TTC549 (cell line): ENCODE measurements around the gene KATNB1.
"Not testable (repeated sequence)": the region's sequence is repeated elsewhere in the genome, so short reads cannot be mapped to it uniquely, and the experiment has no call there.

Source experiments
- FAIRE-seq: peaks from 2 replicates; lab custom pipeline; 2012; peaks lifted over from hg19 to GRCh38; lab: Jason Lieb, UNC

Gene KATNB1

DNA sequence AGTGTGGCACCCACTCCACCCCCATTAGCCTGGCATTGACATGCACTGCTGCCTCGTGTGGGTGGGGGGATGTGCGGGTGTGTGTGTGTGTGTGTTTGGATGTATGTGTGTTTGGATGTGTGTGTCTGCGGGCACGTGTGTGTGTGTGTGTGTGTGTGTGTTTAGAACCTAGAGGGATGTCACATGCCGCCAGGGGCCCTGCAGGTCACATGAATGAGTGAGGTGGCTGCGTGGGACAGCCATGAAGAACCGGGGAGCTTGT lies 9.0 kb downstream of the KATNB1 start:
- FAIRE-seq = no peak

DNA sequence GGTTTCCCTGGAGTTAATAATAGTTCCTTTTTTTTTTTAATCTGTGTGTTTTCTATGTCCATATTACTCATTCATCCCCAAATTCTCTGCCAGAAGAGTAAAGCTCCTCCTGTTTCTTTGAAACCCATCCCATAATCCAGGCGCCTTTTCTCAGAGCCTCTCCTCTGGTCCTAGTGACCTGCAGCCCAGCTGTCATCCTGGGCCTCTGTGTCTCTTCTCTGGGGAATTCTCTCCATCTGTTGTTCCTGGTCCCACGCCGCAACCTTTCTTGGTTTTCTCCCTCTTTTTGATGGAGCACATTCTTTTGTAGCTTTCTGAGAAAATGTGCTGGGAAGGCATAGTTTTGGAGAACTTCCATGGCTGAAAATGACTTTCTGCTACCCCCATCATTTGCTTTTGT lies 10.2 kb downstream of the KATNB1 start:
- FAIRE-seq = no peak

DNA sequence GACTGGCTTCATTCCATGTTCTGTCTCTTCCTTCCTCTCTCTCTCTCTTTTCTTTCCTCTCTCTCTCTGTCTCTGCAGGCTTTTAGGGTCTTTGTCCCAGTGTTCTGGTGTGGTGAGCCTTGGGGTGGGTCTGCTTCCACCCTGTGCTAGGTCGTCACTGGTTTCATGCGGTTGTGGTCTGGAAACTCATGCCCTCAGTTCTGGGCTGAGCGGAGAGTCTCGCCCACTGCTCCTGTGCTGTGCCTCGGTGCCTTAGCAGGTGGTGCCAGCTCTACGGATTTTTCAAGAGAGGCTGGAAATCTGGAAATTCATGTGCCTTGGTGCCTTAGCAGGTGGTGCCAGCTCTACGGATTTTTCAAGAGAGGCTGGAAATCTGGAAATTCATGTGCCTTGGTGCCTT lies 10.7 kb downstream of the KATNB1 start:
- not testable (repeated sequence) for FAIRE-seq

DNA sequence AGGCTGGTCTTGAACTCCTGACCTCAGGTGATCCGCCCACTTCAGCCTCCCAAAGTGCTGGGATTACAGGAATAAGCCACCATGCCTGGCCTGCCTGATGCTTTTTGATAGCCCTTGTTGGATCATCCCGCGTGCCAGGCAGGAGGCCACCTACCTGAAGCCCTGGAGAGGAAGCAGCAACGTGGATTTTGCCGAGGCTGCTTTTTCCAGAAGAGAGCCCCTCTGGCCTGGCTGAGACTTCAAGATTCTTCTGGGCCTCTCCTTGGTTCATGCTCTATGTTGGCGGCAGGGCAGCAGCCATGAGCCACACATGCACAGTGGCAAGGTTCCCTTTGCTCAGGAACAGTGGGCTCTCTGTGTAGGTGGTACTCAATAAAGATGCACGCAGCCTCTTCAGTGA lies 11.5 kb downstream of the KATNB1 start:
- FAIRE-seq = no peak

DNA sequence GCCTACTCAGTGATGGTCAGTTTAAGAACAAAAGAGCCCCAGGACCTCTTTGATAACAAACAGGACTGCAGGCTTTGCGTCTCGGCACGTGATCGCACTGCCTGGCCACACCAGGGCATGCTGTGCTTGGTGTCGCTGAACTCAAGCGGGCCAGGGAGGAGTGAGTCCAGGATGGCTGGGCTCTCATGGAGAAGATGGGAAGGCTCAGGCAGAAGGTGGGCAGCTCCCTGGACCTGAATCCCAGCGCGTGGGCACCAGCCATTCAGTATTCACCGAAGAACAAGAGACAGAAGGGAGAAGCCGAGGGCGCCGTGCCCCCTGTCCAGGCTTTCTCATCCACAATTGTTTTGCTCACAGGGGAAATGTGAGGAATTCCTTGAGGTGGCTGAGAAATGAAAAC lies 11.9 kb downstream of the KATNB1 start:
- FAIRE-seq = no peak

DNA sequence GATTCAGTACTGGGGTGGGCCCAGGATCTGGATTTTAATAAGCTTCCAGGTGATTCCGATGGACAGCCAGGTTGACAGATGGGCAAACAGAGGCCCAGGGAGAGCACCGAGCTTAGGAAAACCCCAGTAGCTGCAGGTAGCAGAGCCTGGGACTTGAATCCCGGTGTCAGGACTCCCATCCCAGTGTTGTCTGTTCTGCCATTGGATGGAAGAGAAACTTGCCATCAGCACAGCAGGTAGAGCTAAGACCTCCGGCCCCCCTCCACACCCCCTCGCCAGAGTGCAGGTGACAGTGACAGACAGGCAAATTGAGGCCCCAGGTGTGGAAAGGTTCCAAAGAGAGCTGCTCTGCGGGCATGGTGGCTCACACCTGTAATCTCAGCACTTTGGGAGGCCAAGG lies 12.4 kb downstream of the KATNB1 start:
- FAIRE-seq = no peak

DNA sequence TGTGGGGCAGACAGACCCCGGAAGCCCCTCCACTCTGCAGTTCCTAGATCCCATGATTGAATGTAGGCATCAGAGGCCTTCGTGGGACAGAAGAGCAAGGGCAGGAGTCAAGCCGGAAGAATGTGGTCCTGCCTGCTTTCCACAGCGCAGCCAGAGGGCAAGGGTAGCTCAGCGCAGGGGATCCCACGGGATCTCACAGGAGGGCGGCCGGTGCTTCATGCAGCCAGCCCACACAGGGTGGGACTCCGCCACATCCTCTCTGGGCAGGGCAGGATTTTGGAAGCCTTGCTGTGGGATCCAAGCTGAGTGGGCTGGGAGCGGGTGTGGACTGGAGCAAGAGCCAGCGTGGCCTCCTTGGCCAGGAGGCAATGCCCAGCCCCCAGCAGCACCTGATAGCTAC lies 13.0 kb downstream of the KATNB1 start:
- FAIRE-seq = no peak

DNA sequence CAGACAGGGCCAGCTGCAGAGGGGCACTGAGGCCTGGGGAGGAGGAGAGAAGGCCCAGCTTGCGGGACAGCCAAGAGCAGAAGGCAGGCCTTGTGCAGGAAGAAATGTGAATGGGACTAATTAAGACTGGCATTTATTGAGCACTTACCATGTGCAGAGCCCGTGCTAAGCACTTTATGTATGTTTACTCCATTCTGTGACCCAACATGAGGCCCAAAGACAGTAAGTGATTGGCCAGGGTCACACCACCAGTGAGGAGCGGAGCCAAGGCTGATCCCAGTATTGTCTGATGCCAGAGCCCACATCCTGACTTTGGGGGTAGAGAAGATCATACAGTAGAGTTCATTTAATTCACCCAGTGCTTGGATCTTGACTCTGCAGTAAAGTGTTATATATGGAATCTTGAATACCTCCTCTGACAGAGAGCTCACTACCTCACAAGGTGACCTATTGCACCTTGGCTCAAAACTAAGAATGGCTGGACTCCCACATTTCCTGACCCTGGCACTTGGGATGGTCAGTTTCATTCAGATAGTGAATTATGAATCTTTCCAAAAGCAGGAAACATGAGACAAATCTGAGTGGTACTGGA lies 13.6 kb downstream of the KATNB1 start:
- FAIRE-seq = no peak

DNA sequence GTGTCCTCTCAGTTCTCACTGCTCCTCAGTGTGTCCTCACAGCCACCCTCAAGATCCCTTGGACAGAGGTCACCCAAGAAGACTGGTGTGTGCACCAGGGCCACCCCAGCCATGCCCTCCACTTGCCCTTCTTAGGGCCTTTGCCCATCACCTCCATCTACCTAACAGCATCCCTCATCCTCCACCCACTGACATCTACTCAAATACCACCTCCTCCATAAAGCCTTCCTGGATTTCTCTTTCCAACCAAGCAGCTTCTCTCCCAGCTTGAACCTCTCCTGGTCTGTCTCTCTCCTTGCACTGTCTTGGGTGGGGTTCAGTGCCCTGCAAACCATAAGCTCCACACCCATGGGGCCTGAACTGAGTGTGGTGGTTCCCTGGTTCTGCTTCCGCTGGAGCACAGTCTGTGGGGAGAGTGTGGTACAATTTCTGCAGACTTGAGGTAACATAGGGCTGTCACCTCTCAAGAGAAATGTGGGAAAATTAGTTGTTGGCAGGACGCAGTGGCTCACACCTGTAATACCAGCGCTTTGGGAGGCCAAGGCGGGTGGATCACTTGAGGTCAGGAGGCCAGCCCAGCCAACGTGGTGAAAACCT lies 14.4 kb downstream of the KATNB1 start:
- FAIRE-seq = no peak

DNA sequence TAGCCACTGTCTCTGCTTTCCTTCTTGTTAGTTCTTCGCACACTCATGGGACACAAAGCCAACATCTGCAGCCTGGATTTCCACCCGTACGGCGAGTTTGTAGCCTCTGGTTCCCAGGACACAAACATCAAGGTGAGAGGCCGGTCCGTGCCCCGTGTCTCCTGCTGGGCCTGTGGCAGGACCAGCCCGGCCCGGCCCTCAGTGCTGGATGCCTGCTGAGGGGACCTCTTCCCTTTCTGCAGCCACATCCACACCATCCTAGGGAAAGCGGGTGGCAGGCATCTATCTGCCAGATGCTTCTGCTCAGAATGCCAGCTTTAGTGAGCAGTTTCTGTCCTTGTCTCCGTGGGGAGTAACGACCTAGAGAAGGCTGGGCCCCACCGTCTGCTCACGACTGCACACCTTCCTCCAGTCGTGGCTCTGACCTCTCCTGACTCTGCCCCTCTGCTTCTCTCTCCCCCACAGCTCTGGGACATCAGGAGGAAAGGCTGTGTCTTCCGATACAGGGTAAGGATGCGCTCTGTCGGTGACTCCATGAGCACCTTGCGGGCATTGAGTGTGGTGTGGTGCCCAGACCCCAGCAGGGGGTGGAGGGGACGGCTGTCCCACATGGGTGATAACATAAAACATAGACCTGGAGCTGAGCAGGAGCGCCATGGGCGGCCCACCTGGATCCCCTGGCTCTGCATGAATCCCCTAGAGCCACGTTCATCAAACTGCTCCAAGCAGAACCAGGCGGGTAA lies 15.4 kb downstream of the KATNB1 start:
- FAIRE-seq = no peak

DNA sequence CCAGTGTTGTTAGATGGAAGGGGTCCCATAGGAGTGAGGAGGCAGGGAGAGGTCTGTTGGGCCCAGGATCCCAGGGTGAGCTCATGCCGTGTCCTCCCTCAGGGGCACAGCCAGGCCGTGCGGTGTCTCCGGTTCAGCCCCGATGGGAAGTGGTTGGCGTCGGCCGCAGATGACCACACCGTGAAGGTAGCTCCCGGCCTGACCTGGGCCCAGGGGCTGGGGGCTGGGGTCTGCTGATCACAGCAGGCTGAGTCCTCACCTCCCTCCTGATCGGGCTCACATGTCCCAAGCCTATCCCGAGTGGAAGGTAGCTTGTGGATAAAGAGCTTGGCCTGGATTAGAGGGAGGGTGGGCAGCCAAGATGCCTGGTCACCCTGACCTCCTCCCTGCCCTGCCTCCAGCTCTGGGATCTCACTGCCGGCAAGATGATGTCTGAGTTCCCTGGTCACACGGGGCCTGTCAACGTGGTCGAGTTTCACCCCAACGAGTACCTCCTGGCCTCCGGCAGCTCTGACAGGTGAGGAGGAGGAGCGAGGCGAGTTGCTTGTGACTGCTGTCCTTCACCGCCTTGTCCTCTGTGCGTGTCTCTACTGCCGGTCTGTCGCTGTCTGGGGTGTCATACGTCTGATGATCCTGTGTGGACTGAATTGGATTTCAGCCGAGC lies 16.1 kb downstream of the KATNB1 start:
- FAIRE-seq = no peak

DNA sequence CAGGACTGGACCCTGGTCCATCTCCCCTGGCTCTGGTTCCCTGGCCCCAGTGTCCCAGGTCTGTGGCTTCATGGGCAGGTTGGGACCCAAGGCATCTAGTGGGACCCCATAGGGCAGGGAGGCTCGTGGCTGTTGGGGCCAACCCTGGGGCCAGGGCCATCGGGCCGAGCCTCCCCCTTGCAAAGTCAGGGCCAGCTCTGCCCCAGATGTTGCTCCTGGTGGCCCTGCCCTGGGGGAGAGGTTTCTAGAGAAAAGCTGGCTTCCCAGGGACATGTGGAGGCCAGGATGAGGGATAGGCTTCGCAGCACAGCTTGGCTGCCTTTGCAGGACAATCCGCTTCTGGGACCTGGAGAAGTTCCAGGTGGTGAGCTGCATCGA lies 16.6 kb downstream of the KATNB1 start:
- no peak for FAIRE-seq

DNA sequence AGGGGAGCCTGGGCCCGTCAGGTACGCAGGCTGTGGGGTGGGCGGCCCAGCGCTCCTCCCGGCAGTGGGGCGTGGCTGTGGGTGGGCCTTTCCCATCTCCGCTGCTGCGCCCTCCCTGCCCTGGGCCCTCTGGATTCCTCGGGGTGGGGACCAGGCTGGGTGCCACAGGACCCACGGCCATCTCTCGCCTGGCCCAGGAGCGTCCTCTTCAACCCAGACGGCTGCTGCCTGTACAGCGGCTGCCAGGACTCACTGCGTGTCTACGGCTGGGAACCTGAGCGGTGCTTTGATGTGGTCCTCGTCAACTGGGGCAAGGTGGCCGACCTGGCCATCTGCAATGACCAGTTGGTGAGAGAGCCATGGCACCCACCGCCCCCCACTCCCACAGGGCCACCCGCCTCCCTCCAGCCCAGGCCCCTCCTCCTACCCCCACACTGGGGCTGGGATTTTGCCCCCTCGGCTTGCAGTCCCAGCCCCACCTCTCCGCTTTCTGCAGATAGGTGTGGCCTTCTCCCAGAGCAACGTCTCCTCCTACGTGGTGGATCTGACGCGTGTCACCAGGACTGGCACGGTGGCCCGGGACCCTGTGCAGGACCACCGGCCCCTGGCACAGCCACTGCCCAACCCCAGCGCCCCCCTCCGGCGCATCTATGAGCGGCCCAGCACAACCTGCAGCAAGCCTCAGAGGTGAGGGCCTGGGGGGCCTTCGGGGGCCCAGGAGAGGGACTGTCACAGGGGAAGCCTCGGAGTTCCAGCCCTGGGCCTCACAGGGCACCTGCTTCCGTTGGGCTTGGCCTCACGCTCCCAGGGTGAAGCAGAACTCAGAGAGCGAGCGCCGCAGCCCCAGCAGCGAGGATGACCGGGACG lies 17.2 kb downstream of the KATNB1 start:
- FAIRE-seq = no peak

DNA sequence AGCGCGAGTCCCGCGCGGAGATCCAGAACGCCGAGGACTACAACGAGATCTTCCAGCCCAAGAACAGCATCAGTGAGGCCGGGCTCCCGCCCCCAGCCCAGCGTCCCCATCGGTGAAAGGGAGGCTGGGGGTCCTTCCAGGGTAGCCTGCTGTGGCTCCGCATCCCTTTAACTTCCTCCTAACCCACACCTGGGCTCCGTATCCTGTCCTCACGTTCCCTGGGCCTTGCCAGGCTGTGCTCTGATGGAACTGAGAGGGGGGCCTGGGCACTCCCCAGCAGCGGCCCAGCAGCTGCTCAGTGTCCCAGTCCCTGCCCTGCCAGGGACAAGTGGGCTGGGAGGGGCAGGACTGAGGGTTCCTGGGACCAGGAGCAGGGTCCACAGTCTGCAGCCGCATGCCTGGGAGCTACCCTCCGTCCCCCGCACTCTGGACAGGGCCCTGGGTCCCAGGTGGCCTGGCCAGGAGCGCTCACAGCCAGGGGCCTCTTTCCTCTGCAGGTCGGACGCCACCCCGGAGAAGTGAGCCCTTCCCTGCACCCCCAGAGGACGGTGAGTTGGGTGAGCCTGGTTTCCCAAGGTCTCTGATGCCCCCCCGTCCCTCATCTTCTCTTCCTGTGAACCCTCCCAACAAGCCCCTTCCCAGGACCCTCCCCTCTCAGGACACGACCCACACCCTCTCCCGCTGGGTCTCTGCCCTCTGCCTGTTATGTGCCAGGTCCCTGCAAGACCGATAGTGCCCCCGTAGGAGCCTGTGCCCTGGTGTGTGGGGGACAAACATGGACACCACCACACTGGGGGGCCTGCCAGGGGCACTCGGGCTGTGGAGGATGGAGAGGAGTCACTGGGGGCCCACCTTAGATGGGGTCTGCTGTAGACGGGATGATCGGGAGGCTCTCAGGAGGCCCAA lies 18.1 kb downstream of the KATNB1 start:
- no peak for FAIRE-seq

DNA sequence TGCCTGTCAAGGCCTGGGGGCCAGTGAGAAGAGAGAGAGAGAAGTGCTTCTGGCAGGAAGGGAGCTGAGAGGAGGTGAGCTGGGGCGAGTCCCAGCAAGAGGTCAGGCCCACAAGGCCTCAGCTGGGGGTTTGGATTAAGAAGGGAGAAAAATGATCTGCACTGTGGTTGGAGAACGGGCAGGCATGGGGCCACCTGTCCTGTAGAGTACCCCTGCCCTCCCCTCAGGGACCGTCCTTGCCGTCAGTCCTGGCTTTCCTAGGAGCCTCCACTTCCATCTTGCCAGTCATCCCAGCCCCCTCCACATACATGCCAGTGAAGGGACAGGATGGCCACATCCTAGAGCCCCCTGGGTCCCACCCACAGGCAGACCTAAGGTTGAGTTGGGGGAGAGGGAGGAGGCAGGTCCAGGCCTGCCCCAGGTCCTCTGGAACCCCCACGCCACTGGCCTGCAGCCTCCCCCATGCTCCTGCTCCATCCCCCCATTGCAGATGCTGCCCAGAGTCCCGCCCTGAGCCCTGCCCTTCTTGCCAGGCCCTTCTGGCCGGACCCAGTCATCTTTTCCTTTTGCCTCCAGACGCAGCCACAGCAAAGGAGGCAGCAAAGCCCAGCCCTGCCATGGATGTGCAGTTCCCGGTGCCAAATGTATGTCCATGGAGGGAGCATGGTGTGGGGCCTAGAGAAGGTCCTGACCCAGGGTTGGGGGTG lies 18.9 kb downstream of the KATNB1 start:
- no peak for FAIRE-seq

DNA sequence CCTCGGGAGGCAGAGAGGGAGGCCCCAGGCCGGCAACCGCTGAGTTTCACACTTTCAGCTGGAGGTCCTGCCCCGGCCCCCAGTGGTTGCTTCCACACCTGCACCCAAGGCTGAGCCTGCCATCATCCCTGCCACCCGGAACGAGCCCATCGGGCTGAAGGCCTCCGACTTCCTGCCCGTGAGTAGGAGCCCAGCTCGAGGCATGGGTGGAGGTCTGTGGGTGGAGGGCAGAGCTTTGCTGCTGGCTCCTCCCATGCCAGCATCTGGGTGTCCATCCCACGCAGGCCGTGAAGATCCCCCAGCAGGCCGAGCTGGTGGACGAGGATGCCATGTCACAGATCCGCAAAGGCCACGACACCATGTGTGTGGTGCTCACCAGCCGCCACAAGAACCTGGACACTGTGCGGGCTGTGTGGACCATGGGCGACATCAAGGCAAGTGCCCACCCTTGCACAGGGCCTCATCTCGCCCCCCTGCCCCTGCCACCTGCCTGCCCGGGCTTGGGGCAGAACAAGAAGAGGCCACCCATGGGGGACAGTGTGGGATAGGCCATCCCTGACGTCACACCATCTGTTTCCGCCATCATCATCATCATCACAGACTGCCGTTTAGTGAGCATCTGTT lies 19.6 kb downstream of the KATNB1 start:
- FAIRE-seq = no peak

DNA sequence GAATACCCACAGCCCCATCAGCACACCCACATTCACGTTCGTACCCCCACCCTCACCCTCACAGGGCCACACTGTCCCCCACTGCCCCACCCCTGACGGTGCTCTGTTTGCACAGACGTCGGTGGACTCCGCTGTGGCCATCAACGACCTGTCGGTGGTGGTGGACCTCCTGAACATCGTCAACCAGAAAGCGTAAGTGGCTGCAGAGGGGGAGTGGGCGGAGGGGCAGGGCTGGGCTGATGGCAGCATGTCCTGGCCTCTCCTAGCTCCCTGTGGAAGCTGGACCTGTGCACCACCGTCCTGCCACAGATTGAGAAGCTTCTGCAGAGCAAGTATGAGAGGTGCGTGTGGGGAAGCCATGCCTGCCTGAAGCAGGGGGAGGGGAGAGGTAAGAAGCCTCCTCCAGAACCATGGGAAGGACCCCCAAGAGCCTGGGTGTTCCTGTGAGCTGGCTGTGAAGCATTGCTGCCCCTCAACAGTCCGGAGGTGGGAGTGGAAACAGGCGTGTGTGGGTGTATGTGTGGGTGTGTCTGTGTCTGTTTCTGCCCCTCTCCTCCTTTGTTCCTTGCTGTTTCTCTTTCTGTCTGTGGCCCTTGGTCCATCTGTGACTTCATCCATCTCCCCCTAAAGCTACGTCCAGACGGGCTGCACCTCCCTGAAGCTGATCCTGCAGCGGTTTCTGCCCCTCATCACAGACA lies 20.3 kb downstream of the KATNB1 start:
- no peak for FAIRE-seq

DNA sequence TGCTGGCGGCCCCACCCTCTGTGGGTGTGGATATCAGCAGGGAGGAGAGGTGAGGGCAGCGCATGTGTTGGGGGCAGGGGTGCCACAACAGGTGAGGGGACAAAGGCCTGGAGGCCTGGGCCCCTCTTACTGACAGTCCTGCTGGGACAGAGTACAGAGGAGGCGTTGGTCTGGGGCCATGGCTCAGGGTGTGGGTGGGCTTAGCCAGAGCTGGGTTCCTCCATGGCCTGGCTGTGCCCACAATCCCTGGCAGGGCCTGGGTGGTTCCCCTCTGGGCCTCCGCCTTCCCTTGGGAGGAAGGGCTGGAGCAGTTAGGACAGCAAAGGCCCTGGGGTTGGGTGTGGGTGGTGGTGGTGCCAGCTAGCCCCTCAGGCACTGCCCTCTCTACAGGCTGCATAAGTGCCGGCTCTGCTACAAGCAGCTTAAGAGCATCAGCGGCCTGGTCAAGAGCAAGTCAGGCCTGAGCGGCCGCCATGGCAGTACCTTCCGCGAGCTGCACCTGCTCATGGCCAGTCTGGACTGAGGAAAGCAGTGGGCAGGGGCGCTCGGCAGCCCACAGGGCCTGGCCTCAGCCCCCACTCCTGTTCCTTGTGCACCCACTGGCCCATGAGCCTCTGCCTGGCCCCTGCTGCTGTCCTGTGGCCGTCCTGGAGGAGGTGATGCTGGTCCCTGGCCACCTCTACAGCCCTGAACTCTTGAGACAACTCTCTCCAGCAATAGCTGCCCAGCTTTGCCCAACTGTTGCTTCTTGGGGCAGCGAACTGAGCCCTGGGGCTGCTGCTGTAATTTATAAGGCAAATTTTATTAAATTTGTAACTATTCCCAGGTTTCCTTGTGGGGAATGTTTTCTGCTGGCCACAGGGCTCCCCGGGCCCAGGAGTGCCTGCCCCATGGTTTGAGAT lies 21.1 kb downstream of the KATNB1 start:
- no peak for FAIRE-seq

DNA sequence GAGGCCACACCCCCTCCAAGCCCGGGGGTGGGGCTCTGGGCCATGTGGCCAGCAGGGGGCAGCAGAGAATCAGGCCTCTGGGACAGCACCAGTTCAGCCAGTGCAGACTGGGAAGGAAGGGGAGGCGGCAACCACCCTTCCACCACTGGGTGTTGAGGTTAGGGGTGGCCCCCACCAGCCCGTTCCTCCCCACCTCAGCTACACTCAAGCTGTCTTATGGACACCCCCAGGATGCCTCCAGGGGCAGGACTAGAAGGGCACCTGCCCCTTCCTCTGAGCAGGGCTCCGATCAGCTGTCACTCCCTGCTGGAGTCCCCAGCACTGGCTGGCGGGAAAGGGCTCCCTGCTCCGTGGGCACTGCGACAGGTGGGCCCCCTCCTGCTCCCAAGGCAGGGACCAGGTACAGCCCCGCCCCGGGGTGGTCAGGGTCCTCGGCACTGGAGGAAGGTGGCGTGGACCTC lies 21.8 kb downstream of the KATNB1 start:
- FAIRE-seq = no peak
